Liver (tissue), 9 donors: ENCODE measurements around the gene GPR176. TPM values are rescaled to one million over a fixed set of nuclear protein-coding genes. Genes with fewer than 3 reads are reported as not detected.

ENCODE experiments used
- DNase-seq: peaks from one replicate; pipeline ENCODE4 v3.0.0-alpha.2; 2017; ENCODE audit warnings: low spot score
- H3K27ac ChIP-seq, 2 donors: one replicate each; pipeline ENCODE4 v1.7.0; 2013; ENCODE audit warnings: inconsistent platforms in 2 of 2, low read length in 2 of 2, control low read depth in 1 of 2, low read depth in 1 of 2, mild to moderate bottlenecking in 1 of 2
- H3K27me3 ChIP-seq, 4 donors: one replicate each; pipeline versions ENCODE4 v1.6.1 to v1.7.0; 2013; ENCODE audit warnings: low read length in 3 of 4, inconsistent platforms in 1 of 4, mild to moderate bottlenecking in 1 of 4, moderate library complexity in 1 of 4; ENCODE audit not compliant: control insufficient read depth in 4 of 4, insufficient read depth in 4 of 4
- H3K36me3 ChIP-seq, 4 donors: one replicate each; pipeline versions ENCODE4 v1.6.1 to v1.7.0; 2013; ENCODE audit warnings: low read length in 3 of 4, mild to moderate bottlenecking in 3 of 4, low read depth in 1 of 4, moderate library complexity in 1 of 4; ENCODE audit not compliant: control insufficient read depth in 4 of 4, insufficient read depth in 3 of 4
- H3K4me1 ChIP-seq, 4 donors: one replicate each; pipeline versions ENCODE4 v1.6.1 to v1.7.0; 2013; ENCODE audit warnings: low read length in 3 of 4, mild to moderate bottlenecking in 3 of 4, moderate library complexity in 1 of 4; ENCODE audit not compliant: control insufficient read depth in 4 of 4, insufficient read depth in 4 of 4
- H3K4me3 ChIP-seq, 3 donors: one replicate each; pipeline versions ENCODE4 v1.6.1 to v1.7.0; 2013; ENCODE audit warnings: low read length in 3 of 3, control low read depth in 1 of 3, low read depth in 1 of 3, mild to moderate bottlenecking in 1 of 3
- H3K9ac ChIP-seq, 2 donors: one replicate each; pipeline ENCODE4 v1.7.0; 2013; ENCODE audit warnings: low read length in 2 of 2, mild to moderate bottlenecking in 2 of 2, moderate library complexity in 2 of 2, control low read depth in 1 of 2, low read depth in 1 of 2
- H3K9me3 ChIP-seq, 4 donors: one replicate each; pipeline versions ENCODE4 v1.6.1 to v1.7.0; 2013; ENCODE audit warnings: low read length in 3 of 4; ENCODE audit not compliant: control insufficient read depth in 4 of 4
- ATF3 ChIP-seq: IDR thresholded peaks from 2 replicates; pipeline ENCODE4 v1.6.1; 2016; ENCODE audit warnings: antibody characterized with exemption
- CTCF ChIP-seq: fragments of 150-350 bp; IDR thresholded peaks from 2 replicates; pipeline ENCODE4 v1.5.1; 2017; ENCODE audit warnings: improper control_type of control experiment, low read depth, low read length; ENCODE audit not compliant: missing input control
- FOXA1 ChIP-seq: IDR thresholded peaks from 2 replicates; pipeline ENCODE4 v1.6.1; 2016; ENCODE audit warnings: antibody characterized with exemption
- HNF4A ChIP-seq, 2 donors: conservative IDR thresholded peaks; 2 replicates each; pipeline ENCODE4 v1.6.1; 2016; ENCODE audit warnings: antibody characterized with exemption in 2 of 2, mild to moderate bottlenecking in 2 of 2
- HNF4G ChIP-seq: IDR thresholded peaks from 2 replicates; pipeline ENCODE4 v1.6.1; 2016; ENCODE audit warnings: antibody characterized with exemption
- RXRA ChIP-seq, 2 donors: IDR thresholded peaks; 2 replicates each; pipeline ENCODE4 v1.6.1; 2017 to 2018; ENCODE audit warnings: antibody characterized with exemption in 2 of 2, mild to moderate bottlenecking in 1 of 2
- TAF1 ChIP-seq: conservative IDR thresholded peaks from 2 replicates; pipeline ENCODE4 v1.6.1; 2016; ENCODE audit warnings: antibody characterized with exemption, mild to moderate bottlenecking
- YY1 ChIP-seq: IDR thresholded peaks from 2 replicates; pipeline ENCODE4 v1.6.1; 2016; ENCODE audit warnings: antibody characterized with exemption, mild to moderate bottlenecking
- WGBS: extraction: QIAGEN DNeasy Blood & Tissue Kit; methylation state at CpG from one replicate; pipeline ENCODE4 v1.1.7; 2013; 5-methylcytosine and 5-hydroxymethylcytosine counted together
- polyA plus RNA-seq, 2 donors: library from polyadenylated mRNA; stranded (reverse) in 1 of 2; unstranded in 1 of 2; fragments of 200-250 nt in 1 of 2; fragments of >200 nt in 1 of 2; fragmentation: Nextera tagmentation in 1 of 2; extraction: Ambion mirVana in 1 of 2; gene quantifications; one replicate each; pipeline versions ENCODE4 v1.2.1 to v1.2.3, GENCODE V29; 2013 to 2015
- total RNA-seq, 2 donors: library from RNA; depleted of rRNA; stranded (reverse); fragments of >200 nt; gene quantifications; one replicate each; pipeline ENCODE4 v1.2.3, GENCODE V29; 2014
- TF ChIP-seq, protein P1 (sequence below): IDR thresholded peaks from 2 replicates; pipeline ENCODE4 v1.6.1; 2016; ENCODE audit warnings: antibody characterized with exemption, mild to moderate bottlenecking
- TF ChIP-seq, protein P2 (sequence below): IDR thresholded peaks from 2 replicates; pipeline ENCODE4 v1.6.1; 2016; ENCODE audit warnings: antibody characterized with exemption
- donor health status: healthy.
- donor health status: healthy.
- donor health status: healthy.
- donor health status: healthy.
- donor health status: healthy.

Gene GPR176
- total and polyA plus RNA-seq, 4 donors: 0.44 to 1.7 (median 1.4) TPM

GRCh38 chr15:39770748-39771689 lies 149.0 kb downstream of the GPR176 start:
- DNase-seq: no peak
- Histone ChIP-seq H3K4me1 (no peaks in the 10 kb centered on the region), H3K9me3 (no peaks in the 10 kb centered on the region), H3K4me3 (no peak overlapping the region), H3K9ac (no peak overlapping the region), H3K36me3 (no peaks in the 10 kb centered on the region), H3K27me3 (no peaks in the 10 kb centered on the region), H3K27ac (no peak overlapping the region)
- WGBS: 80% methylated on average over 8 of the region's 8 CpGs
- TF ChIP-seq HNF4A (conservative IDR thresholded peaks at IDR 0.05) (no peak), RXRA (IDR thresholded peaks at IDR 0.05) (no peak)
- TF ChIP-seq, protein P1, sequence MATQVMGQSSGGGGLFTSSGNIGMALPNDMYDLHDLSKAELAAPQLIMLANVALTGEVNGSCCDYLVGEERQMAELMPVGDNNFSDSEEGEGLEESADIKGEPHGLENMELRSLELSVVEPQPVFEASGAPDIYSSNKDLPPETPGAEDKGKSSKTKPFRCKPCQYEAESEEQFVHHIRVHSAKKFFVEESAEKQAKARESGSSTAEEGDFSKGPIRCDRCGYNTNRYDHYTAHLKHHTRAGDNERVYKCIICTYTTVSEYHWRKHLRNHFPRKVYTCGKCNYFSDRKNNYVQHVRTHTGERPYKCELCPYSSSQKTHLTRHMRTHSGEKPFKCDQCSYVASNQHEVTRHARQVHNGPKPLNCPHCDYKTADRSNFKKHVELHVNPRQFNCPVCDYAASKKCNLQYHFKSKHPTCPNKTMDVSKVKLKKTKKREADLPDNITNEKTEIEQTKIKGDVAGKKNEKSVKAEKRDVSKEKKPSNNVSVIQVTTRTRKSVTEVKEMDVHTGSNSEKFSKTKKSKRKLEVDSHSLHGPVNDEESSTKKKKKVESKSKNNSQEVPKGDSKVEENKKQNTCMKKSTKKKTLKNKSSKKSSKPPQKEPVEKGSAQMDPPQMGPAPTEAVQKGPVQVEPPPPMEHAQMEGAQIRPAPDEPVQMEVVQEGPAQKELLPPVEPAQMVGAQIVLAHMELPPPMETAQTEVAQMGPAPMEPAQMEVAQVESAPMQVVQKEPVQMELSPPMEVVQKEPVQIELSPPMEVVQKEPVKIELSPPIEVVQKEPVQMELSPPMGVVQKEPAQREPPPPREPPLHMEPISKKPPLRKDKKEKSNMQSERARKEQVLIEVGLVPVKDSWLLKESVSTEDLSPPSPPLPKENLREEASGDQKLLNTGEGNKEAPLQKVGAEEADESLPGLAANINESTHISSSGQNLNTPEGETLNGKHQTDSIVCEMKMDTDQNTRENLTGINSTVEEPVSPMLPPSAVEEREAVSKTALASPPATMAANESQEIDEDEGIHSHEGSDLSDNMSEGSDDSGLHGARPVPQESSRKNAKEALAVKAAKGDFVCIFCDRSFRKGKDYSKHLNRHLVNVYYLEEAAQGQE: no peak
- TF ChIP-seq, protein P2, sequence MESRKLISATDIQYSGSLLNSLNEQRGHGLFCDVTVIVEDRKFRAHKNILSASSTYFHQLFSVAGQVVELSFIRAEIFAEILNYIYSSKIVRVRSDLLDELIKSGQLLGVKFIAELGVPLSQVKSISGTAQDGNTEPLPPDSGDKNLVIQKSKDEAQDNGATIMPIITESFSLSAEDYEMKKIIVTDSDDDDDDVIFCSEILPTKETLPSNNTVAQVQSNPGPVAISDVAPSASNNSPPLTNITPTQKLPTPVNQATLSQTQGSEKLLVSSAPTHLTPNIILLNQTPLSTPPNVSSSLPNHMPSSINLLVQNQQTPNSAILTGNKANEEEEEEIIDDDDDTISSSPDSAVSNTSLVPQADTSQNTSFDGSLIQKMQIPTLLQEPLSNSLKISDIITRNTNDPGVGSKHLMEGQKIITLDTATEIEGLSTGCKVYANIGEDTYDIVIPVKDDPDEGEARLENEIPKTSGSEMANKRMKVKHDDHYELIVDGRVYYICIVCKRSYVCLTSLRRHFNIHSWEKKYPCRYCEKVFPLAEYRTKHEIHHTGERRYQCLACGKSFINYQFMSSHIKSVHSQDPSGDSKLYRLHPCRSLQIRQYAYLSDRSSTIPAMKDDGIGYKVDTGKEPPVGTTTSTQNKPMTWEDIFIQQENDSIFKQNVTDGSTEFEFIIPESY: no peak

GRCh38 chr15:39767921-39768320 lies 152.1 kb downstream of the GPR176 start:
- H3K4me3 ChIP-seq: no peak overlapping the region
- H3K27ac ChIP-seq: no peak overlapping the region
- H3K9ac ChIP-seq: no peak overlapping the region
- H3K27me3 ChIP-seq: no peaks in the 10 kb centered on the region
- no peaks in the 10 kb centered on the region for H3K4me1 ChIP-seq
- DNase-seq: no peak
- H3K9me3 ChIP-seq: no peaks in the 10 kb centered on the region
- TF ChIP-seq ATF3 (no peak), HNF4G (no peak), FOXA1 (no peak), TAF1 (no peak), YY1 (no peak), CTCF (no peak)
- TF ChIP-seq, protein P2: no peak
- H3K36me3 ChIP-seq: no peaks in the 10 kb centered on the region
- 97% methylated on average over 5 of the region's 5 CpGs for WGBS
